Cardiac muscle cell (in vitro differentiated cells and primary cell): ENCODE data around the gene LHFPL6. TPM values are rescaled to one million over a fixed set of nuclear protein-coding genes. Genes with fewer than 3 reads are reported as not detected.

Experiments used
- DNase-seq, 2 donors: peaks; one replicate each; pipeline versions ENCODE4 v3.0.0 to v3.0.0-alpha.2; 2010 to 2017; ENCODE audit warnings: low read depth in 1 of 2, low spot score in 1 of 2
- H3K27ac ChIP-seq: fragments of 200-600 bp; sonication (generic); 2 replicates; pipeline ENCODE4 v1.5.1; 2016
- H3K27me3 ChIP-seq: fragments of 200-600 bp; sonication (generic); 2 replicates; pipeline ENCODE4 v1.6.0; 2016; ENCODE audit warnings: control low read depth
- H3K36me3 ChIP-seq: fragments of 200-600 bp; sonication (generic); 2 replicates; pipeline ENCODE4 v1.5.1; 2016; ENCODE audit warnings: control low read depth
- H3K4me1 ChIP-seq: fragments of 200-600 bp; sonication (generic); 2 replicates; pipeline ENCODE4 v1.8.1; 2017; ENCODE audit warnings: low read depth, mild to moderate bottlenecking, mixed run types
- H3K4me3 ChIP-seq: fragments of 200-600 bp; sonication (generic); 2 replicates; pipeline ENCODE4 v1.5.1; 2016; ENCODE audit warnings: mild to moderate bottlenecking
- H3K9me3 ChIP-seq: fragments of 200-600 bp; sonication (generic); 2 replicates; pipeline ENCODE4 v1.5.1; 2017; ENCODE audit warnings: low read depth, mild to moderate bottlenecking, control low read depth
- CTCF ChIP-seq: IDR thresholded peaks from 2 replicates; pipeline ENCODE4 v1.5.1; 2012; ENCODE audit warnings: low read depth, mild to moderate bottlenecking, low read length
- polyA plus RNA-seq: library from polyadenylated mRNA; unstranded; fragments of >200 nt; fragmentation: Nextera tagmentation; extraction: Ambion mirVana; gene quantifications from 2 replicates; pipeline ENCODE4 v1.2.1, GENCODE V29; 2016
- total RNA-seq: library from RNA; depleted of rRNA; stranded (reverse); fragments of >200 nt; gene quantifications from 2 replicates; pipeline ENCODE4 v1.2.3, GENCODE V29; 2016

Gene LHFPL6
- total and polyA plus RNA-seq, 2 experiments from 2014 or later, result 10.0 to 19.2 TPM

GRCh38 chr13:39379118-39379517, 223.9 kb downstream of the LHFPL6 start:
- Histone ChIP-seq H3K36me3 (no peaks in the 10 kb centered on the region), H3K27me3 (peaks cover 38% of the 10 kb centered on the region), H3K4me3 (no peak overlapping the region), H3K9me3 (no peaks in the 10 kb centered on the region), H3K4me1 (no peaks in the 10 kb centered on the region), H3K27ac (no peak overlapping the region)
- TF ChIP-seq CTCF, result no peak
- no peak for DNase-seq

GRCh38 chr13:39378306-39378705, 224.7 kb downstream of the LHFPL6 start:
- Histone ChIP-seq H3K27me3 (peaks cover 30% of the 10 kb centered on the region), H3K27ac (no peak overlapping the region), H3K4me1 (no peaks in the 10 kb centered on the region), H3K4me3 (no peak overlapping the region), H3K9me3 (no peaks in the 10 kb centered on the region), H3K36me3 (no peaks in the 10 kb centered on the region)
- TF ChIP-seq CTCF, result no peak
- no peak for DNase-seq

GRCh38 chr13:39377699-39378098, 225.3 kb downstream of the LHFPL6 start:
- Histone ChIP-seq H3K4me3 (no peak overlapping the region), H3K36me3 (no peaks in the 10 kb centered on the region), H3K27me3 (peaks cover 24% of the 10 kb centered on the region), H3K9me3 (no peaks in the 10 kb centered on the region), H3K4me1 (no peaks in the 10 kb centered on the region), H3K27ac (no peak overlapping the region)
- no peak for TF ChIP-seq CTCF
- no peak for DNase-seq

GRCh38 chr13:39376076-39376475, 226.9 kb downstream of the LHFPL6 start:
- H3K4me3 ChIP-seq, result no peak overlapping the region
- DNase-seq, result no peak
- H3K36me3 ChIP-seq, result no peaks in the 10 kb centered on the region
- peaks cover 17% of the 10 kb centered on the region for H3K27me3 ChIP-seq
- H3K4me1 ChIP-seq, result peaks cover 9% of the 10 kb centered on the region
- no peaks in the 10 kb centered on the region for H3K9me3 ChIP-seq
- no peak for TF ChIP-seq CTCF
- no peak overlapping the region for H3K27ac ChIP-seq

- DNase-seq, result no peak
- TF ChIP-seq CTCF, result no peak
- peaks cover 17% of the 10 kb centered on the region for H3K27me3 ChIP-seq
- H3K27ac ChIP-seq, result no peak overlapping the region
- H3K4me1 ChIP-seq, result peaks cover 13% of the 10 kb centered on the region
- no peak overlapping the region for H3K4me3 ChIP-seq
- H3K36me3 ChIP-seq, result no peaks in the 10 kb centered on the region
- H3K9me3 ChIP-seq, result no peaks in the 10 kb centered on the region
These were observed 227.4 kb downstream of the LHFPL6 start for GRCh38 chr13:39375601-39376000.

GRCh38 chr13:39374741-39375189, 228.2 kb downstream of the LHFPL6 start:
- no peak for TF ChIP-seq CTCF
- Histone ChIP-seq H3K27me3 (peaks cover 17% of the 10 kb centered on the region), H3K9me3 (no peaks in the 10 kb centered on the region), H3K4me3 (no peak overlapping the region), H3K36me3 (no peaks in the 10 kb centered on the region), H3K27ac (no peak overlapping the region), H3K4me1 (peaks cover 18% of the 10 kb centered on the region)
- DNase-seq, result no peak
